Stimulated activated CD8-positive, alpha-beta memory T cell treated with anti-CD3 and anti-CD28 coated beads, Interleukin-15, amount 100 ng/mL, for 24 hours (primary cell): Measurements from ENCODE around the gene SLC66A2.

ENCODE experiments used
- DNase-seq: peaks from one replicate; pipeline ENCODE4 v3.0.0-alpha.2; 2020; ENCODE audit warnings: low read depth

The SLC66A2 gene

DNA sequence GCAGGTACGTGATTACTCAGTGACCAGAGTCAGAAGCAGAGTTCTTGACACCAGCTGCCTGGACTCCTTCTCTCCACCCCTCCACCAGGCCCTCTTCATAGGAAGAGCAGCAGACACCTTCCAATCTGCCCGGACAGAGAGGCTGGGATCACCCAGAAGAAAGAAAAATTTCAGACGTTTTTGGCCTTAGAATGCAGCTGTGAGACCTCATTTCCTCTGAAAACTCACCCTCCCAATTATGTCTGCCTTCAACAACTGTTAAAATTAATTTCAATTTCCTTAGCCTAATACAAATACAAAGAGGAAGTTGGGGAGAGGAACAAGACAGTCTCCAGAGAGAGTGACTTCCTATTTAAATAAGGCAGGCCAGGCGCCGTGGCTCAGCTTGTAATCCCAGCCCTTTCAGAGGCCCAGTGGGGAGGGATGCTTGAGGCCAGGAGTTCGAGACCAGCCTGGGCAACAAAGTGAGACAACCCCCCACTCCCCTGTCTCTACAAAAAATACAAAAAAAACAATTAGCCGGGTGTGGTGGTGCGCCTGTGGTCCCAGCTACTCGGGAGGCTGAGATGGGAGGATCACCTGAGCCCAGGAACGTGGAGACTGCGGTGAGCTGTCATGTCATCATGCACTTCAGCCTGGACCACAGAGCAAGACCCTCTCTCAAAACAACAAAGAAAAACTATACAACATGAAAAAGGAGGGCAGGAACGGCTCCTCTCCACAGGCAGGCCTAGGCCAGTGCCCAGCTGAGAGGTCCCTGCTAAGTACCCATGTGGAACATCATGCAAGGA lies 1.6 kb downstream of the SLC66A2 start:
- DNase-seq = no peak

DNA sequence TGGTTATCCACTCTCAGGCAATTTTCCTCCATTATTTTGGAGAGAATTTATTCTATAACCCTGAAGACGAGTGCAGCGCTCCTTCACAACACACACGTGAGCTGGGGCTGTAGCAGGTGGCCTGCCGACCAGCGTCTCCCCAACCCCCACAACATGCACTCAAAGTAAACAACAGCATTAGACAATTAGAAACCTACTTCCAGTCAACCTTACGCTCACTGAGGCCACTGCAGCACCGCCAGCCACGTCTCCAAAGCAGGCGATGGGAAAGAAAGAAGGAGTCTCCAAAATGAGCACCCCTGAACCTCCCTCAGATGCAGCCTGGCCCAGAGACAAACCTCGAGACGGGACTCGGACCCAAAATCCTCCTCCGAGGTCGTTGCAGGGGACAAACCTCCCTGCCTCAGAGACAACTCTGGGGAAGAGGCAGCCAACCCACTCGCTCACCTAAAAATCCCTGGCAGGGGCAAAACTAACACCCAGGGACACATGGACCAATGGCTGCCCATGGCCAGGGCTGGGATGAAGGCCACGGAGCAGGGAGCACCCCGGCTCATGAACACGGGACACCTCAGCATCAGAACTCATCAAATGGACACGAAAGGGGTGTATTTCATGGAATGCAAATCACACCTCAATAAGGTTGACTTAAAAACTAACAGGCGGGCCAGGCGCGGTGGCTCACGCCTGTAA lies 2.6 kb downstream of the SLC66A2 start:
- DNase-seq = no peak

DNA sequence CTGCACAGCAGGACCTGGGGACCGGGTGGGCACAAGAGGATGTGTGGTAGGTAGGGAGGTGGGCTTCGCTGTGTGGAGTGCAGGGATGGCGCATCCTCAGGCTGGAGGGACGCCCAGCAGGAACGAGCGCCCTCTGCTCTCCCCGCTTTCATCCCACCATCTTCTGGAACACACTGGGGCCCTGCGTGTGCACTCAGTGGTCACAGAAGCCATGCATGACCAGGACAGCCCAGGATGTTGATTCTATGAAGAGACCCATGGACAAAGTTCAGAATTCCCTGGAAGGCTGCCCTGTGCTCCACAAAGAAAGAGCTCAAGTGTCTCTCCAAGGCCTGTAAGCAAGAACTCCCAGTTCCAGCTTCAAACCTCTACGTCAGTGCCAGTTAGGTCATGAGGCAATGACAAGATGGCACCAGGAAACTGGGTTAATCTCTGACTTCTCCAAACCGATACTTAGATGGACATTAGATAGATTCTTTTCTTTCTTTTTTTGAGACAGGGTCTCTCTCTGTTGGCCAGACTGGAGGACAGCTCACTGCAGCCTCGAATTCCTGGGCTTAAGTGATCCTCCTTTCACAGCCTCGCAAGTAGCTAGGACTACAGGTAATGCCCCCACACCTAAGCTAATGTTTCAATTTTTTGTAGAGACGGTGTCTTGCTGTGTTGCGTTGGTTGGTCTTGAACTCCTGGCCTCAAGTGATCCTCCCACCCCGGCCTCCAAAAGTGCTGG lies 3.4 kb downstream of the SLC66A2 start:
- no peak for DNase-seq

- no peak for DNase-seq
These were observed 4.2 kb downstream of the SLC66A2 start for GRCh38 chr18:79947054-79947755.

DNA sequence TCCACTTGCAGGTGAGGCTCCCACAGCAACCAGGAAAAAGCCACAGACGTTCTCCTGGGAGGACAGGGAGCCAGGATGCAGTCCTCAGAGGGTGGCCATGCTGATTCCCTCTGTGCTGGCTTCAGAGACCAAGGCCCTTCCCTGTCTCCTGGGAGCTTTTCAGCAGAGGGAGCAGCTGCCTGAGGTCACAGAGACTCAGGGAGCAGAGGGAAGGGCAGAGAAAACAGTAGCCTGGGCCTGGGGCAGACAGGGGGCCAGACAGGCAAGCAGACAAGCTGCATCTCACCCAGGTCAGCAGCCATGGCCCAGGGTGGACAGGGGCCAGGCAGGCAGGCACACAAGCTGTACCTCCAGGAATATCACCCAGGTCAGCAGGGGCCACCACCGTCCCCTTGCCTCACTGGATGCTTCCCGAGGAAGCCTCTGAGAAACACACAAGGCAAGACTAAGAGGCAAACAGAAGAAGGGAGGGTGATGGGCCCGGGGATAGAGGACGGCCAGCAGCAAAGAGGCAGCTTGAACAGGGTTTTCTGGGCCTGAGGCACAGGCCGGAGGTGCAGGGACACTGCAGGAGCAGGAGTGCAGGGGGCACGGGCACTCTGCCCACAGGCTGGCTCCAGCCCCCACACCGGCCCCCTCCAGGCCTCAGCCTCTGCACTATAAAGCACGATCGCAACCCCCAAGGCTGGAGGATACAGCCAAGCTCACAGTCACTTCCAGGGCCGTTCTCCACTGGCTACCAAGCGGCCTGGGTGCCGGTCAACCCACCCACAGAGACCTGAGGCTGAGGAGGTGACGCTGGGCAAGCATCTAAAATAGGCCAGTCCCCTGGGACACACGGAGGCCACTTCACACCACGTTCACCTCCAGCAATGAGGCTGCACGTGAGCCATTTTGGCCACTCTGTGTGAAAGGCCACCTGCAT lies 6.1 kb downstream of the SLC66A2 start:
- DNase-seq = no peak

DNA sequence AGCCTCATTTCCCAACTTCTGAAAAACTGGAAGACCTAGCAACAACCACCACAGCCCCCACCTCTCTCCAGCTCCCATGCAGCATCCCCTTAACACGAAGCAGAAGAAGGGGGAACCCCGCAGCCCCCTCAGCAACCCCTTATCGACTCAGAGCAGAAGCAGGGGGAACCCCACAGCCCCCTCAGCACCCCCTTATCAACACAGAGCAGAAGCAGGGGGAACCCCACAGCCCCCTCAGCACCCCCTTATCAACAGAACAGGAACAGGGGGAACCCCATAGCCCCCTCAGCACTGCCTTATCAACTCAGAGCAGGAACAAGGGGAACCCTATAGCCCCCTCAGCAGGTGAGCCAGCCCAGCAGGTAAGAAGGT lies 6.7 kb downstream of the SLC66A2 start:
- DNase-seq = no peak

DNA sequence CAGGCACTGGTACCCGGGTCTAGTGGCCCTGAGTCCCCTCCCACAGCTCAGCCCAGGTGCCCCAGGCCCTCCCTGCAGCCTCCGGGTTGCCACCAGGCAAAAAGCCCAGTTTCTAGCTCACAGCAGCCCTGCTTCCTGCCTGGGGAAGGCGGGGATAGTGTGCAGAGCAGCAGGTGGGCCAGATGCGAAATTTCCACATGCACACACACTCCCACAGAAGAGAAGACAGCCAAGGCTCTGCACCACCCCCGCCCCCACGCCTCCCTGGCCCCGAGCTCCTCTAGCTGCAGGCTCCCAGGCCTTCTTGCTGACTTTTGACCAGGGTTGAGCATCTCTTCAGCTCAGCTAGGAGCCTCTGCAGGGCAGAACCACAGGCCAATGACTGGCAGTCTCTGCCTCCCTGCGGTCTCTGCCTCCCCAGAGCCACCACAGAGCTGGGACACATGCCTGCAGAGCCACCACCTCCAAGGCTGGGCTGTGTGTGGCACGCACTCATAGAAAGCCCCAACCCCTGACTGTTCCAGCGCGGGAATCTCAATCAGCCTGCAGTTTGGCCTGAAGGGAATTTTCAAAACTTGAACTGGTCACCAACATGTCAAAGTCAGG lies 7.2 kb downstream of the SLC66A2 start:
- DNase-seq = no peak

DNA sequence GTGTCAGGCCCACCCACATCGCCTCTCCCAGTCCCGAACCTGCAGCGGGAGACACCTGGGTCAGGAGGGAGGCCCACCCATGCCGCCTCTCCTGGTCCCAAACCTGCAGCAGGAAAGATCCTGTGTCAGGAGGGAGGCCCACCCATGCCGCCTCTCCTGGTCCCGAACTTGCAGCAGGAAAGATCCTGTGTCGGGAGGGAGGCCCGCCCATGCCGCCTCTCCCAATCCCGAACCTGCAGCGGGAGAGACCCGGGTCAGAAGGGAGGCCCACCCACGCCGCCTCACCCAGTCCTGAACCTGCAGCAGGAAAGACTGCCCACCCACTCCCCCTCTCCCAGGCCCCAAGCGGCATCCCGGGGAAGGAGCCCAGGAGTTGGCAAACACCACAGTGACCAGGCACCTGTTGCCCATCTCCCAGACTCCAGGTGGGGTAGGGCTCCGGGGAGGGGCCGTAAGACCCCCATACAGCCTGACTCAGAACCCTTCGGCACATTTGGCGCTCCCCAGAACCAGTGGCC lies 7.8 kb downstream of the SLC66A2 start:
- DNase-seq = no peak

- no peak for DNase-seq
These were observed 8.5 kb downstream of the SLC66A2 start for GRCh38 chr18:79942786-79943607.

GRCh38 chr18:79942211-79942610 lies 9.2 kb downstream of the SLC66A2 start:
- DNase-seq = no peak

DNA sequence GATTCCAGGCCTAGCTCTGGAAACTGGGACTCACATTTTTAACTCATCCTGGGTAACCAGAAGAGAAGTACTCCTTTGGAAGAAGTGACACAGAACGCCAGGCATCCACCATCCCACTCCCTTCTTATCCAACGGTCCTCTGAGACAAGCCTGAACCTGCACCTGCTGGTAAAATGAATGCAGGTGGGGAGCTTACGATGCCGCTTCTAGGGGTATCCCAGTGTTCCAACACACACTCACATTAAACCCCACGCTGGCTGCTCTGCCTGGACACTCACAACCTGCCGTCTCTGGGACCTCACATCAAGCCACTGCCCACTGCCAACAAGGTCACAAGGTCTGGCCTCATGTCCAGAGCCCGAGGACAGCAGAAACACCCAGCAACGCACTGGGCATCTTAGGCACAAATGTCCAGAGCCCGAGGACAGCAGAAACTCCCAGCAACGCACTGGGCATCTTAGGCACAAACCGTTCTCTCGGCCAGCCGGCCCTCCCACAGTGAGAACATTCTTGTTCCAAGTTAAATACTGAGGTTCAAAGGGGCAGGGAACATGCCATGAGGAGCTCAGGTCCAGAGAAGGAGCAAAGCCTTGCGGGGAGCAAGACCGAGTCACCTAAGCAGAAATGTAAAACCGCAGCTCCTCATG lies 9.9 kb downstream of the SLC66A2 start:
- no peak for DNase-seq

GRCh38 chr18:79940814-79941472 lies 10.5 kb downstream of the SLC66A2 start:
- no peak for DNase-seq

DNA sequence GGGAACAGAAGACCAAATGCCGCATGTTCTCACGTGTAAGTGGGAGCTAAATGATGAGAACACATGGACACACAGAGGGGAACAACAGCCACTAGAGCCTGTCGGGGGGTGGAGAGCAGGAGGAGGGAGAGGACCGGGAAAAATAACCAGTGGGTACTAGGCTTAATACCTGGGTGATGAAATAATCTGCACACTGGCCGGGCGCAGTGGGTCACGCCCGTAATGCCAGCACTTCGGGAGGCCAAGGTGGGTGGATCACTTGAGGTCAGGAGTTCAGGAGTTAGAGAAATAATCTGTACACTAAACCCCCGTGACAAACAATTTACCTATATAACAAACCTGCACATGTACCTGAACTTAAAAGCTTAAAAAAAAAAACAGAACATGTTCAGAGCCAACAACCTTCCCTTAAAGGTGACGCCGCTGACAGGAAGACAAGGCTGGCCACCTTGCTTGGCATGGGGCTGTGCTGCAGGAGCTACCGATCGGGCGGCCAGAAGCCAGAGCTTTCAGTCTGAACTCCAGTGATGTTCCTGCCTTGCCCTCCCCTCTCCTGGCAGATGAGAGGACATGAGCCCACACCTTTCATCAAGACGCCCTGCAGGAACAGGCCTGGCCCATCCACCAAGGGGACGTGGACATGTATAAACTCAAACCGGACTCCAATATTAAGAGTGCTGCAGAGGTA lies 11.2 kb downstream of the SLC66A2 start:
- no peak for DNase-seq

GRCh38 chr18:79939096-79939495 lies 12.4 kb downstream of the SLC66A2 start:
- DNase-seq = no peak

GRCh38 chr18:79938196-79938595 lies 13.3 kb downstream of the SLC66A2 start:
- DNase-seq = no peak

DNA sequence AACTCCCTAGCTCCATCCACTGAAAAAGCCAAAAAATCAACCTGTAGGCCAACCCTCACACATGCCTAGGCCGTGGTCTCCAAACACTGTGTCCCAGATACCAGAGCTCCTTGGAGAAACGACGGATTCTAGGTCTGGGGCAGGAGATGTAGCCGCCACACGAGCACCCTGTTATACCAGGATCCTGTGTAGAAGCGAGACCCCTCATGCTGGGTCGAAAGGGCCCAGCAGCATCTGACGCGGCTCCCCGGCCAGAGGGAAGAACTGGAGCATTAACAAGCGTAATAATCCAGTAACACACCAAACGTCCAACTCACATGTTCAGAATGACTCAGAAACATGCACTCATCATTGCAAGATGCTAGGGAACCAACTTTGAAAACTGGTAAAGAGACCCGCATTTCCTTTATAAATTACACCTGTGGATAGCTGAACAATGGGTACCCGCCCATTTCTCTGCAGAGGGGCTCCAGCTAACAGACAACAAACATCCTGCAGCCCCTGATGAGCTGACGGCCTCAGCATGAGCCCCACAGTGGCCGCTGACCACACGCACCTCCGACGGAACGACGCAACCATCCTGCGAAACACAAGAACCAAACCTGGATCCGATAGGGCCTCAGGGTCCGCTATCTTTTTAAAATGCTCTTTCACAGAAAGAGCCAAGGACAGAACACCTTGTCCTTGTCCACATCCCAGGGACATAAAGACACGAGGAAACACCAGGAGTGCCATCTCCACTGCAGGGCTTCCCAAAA lies 14.2 kb downstream of the SLC66A2 start:
- no peak for DNase-seq

- DNase-seq = no peak
These were observed 14.8 kb downstream of the SLC66A2 start for GRCh38 chr18:79936641-79937040.
